SU-DHL-6 (cell line): ENCODE results near the gene SPHK2.
A peak's percentile ranks its signal among the peaks of the same experiment; 100 is the strongest.

Experiments used
- H2AFZ ChIP-seq: fragments of 200-600 bp; sonication (generic); 2 replicates; pipeline ENCODE4 v1.6.1; 2014; ENCODE audit warnings: low read depth, mild to moderate bottlenecking, moderate library complexity, mixed read lengths, antibody characterized with exemption, low read length; ENCODE audit not compliant: severe bottlenecking
- H3F3A ChIP-seq: fragments of 200-600 bp; shearing (Covaris generic); 2 replicates; pipeline ENCODE4 v1.6.0; 2016; ENCODE audit warnings: antibody characterized with exemption, mild to moderate bottlenecking; ENCODE audit not compliant: insufficient read depth
- H3K27ac ChIP-seq: fragments of 200-600 bp; sonication (generic); 2 replicates; pipeline ENCODE4 v1.5.1; 2016; ENCODE audit warnings: low read depth, mild to moderate bottlenecking, low read length, moderate library complexity, mixed read lengths
- H3K27me3 ChIP-seq: fragments of 200-600 bp; sonication (generic), shearing (Covaris generic); 2 replicates; pipeline ENCODE4 v1.6.0; 2014; ENCODE audit warnings: mild to moderate bottlenecking, low read length
- H3K36me3 ChIP-seq: fragments of 200-600 bp; sonication (generic); 2 replicates; pipeline ENCODE4 v1.6.1; 2014; ENCODE audit warnings: mild to moderate bottlenecking, low read length, mixed read lengths
- H3K4me2 ChIP-seq: fragments of 300-600, 200-600 bp; shearing (Covaris generic), sonication (generic); 2 replicates; pipeline ENCODE4 v1.6.0; 2014; ENCODE audit warnings: low read length, low read depth, mild to moderate bottlenecking; ENCODE audit not compliant: poor library complexity, severe bottlenecking
- H3K4me3 ChIP-seq: fragments of 200-600 bp; sonication (generic); 2 replicates; pipeline ENCODE4 v1.5.1; 2014; ENCODE audit warnings: antibody characterized with exemption, low read length, mild to moderate bottlenecking, mixed read lengths; ENCODE audit not compliant: insufficient read depth, poor library complexity, severe bottlenecking
- H3K79me2 ChIP-seq: fragments of 200-600 bp; sonication (generic); 2 replicates; pipeline ENCODE4 v1.6.1; 2014; ENCODE audit warnings: mild to moderate bottlenecking, low read length, moderate library complexity; ENCODE audit not compliant: insufficient read depth
- H3K9ac ChIP-seq: fragments of 200-600 bp; sonication (generic); 2 replicates; pipeline ENCODE4 v1.7.0; 2014; ENCODE audit warnings: mild to moderate bottlenecking, low read length
- H3K9me2 ChIP-seq: fragments of 200-600 bp; sonication (generic); replicated peaks from 2 replicates; pipeline ENCODE4 v1.6.1; 2014; ENCODE audit warnings: low read length; ENCODE audit not compliant: insufficient read depth
- H3K9me3 ChIP-seq: fragments of 200-600 bp; sonication (generic); 2 replicates; pipeline ENCODE4 v1.6.1; 2014; ENCODE audit warnings: low read length, mixed read lengths; ENCODE audit not compliant: insufficient read depth
- H4K20me1 ChIP-seq: fragments of 200-600 bp; sonication (generic); 2 replicates; pipeline ENCODE4 v1.6.1; 2014; ENCODE audit warnings: low read depth, mild to moderate bottlenecking, antibody characterized with exemption, low read length, moderate library complexity, mixed read lengths
- CTCF ChIP-seq: fragments of 200-600 bp; sonication (generic); IDR thresholded peaks from one replicate; pipeline ENCODE4 v1.5.1; 2017; ENCODE audit warnings: antibody characterized with exemption, mild to moderate bottlenecking, low read length, moderate library complexity; ENCODE audit not compliant: insufficient read depth, poor library complexity, severe bottlenecking
- EZH2phosphoT487 ChIP-seq: fragments of 200-600 bp; sonication (generic), shearing (Covaris generic); conservative IDR thresholded peaks from 2 replicates; pipeline ENCODE4 v1.6.1; 2018; ENCODE audit warnings: mild to moderate bottlenecking, antibody characterized with exemption, low read length, moderate library complexity, mixed read lengths

SPHK2 gene

GRCh38 chr19:48606463-48607358 is 12.6 kb upstream of the SPHK2 start, which contains the start of gene SPACA4:
TSS of gene SPACA4 (plus strand) at chr19:48606742. CDS start at chr19:48606979, 237 bp downstream.
- no peak within 1 kb of the TSS for H3K9ac ChIP-seq
- TF ChIP-seq EZH2phosphoT487 = no peak
- TF ChIP-seq CTCF = no peak
- no peaks in the 10 kb centered on the region for H3K27me3 ChIP-seq
- H2AFZ ChIP-seq = no peak within 1 kb of the TSS
- no peaks in the 10 kb centered on the region for H3K9me2 ChIP-seq
- no peak within 1 kb of the TSS for H3K27ac ChIP-seq
- no peak within 1 kb of the TSS for H3K4me2 ChIP-seq
- H3K4me3 ChIP-seq = no peak within 1 kb of the TSS
- H3K79me2 ChIP-seq = no peaks in the 10 kb centered on the region
- no peaks in the 10 kb centered on the region for H4K20me1 ChIP-seq
- no peaks in the 10 kb centered on the region for H3K36me3 ChIP-seq
- no peaks in the 10 kb centered on the region for H3K9me3 ChIP-seq
- H3F3A ChIP-seq = no peaks in the 10 kb centered on the region

GRCh38 chr19:48607359-48607755 is 11.9 kb upstream of the SPHK2 start:
- Histone ChIP-seq H3K4me2 (no peak overlapping the region), H3K9me3 (no peaks in the 10 kb centered on the region), H3K27me3 (no peaks in the 10 kb centered on the region), H3K27ac (no peak overlapping the region), H4K20me1 (no peaks in the 10 kb centered on the region), H2AFZ (no peak overlapping the region), H3K4me3 (no peak overlapping the region), H3K9me2 (no peaks in the 10 kb centered on the region), H3K79me2 (no peaks in the 10 kb centered on the region), H3F3A (no peaks in the 10 kb centered on the region), H3K9ac (no peak overlapping the region), H3K36me3 (no peaks in the 10 kb centered on the region)
- no peak for TF ChIP-seq CTCF

GRCh38 chr19:48608798-48609263 is 10.5 kb upstream of the SPHK2 start:
- peak overlapping the region; percentile 38 for H3K4me2 ChIP-seq
- H3K4me3 ChIP-seq = no peak overlapping the region
- H2AFZ ChIP-seq = peak overlapping the region; percentile 32

More at GRCh38 chr19:48608798-48609263, 10.5 kb upstream of the SPHK2 start:
- Histone ChIP-seq H3K9me2 (no peaks in the 10 kb centered on the region), H3F3A (no peaks in the 10 kb centered on the region), H3K36me3 (no peaks in the 10 kb centered on the region), H3K27me3 (no peaks in the 10 kb centered on the region), H3K79me2 (no peaks in the 10 kb centered on the region), H3K9ac (peak overlapping the region; percentile 16; the same call in 1 of the 2 replicates), H3K9me3 (no peaks in the 10 kb centered on the region), H3K27ac (no peak overlapping the region), H4K20me1 (no peaks in the 10 kb centered on the region)
- peak; percentile 85 for TF ChIP-seq CTCF
- TF ChIP-seq EZH2phosphoT487 = no peak
